ENCODE data around the gene RBM10. TPM values are rescaled to one million over a fixed set of nuclear protein-coding genes. Genes with fewer than 3 reads are reported as not detected.

The RBM10 gene
- polyA plus RNA-seq, 1 experiment = 30.9 TPM

- Histone ChIP-seq H3K27me3 (ENCODE audit: control insufficient read depth, insufficient read depth, low read length) (no peaks in the 10 kb centered on the region), H3K4me3 (ENCODE audit: low read depth, low read length) (no peak overlapping the region), H3K36me3 (ENCODE audit: control insufficient read depth, insufficient read depth, low read length) (peaks cover 7% of the 10 kb centered on the region)
- ChIA-PET POLR2A (no interaction called here), CTCF (no interaction called here)
- TF ChIP-seq, protein P1, sequence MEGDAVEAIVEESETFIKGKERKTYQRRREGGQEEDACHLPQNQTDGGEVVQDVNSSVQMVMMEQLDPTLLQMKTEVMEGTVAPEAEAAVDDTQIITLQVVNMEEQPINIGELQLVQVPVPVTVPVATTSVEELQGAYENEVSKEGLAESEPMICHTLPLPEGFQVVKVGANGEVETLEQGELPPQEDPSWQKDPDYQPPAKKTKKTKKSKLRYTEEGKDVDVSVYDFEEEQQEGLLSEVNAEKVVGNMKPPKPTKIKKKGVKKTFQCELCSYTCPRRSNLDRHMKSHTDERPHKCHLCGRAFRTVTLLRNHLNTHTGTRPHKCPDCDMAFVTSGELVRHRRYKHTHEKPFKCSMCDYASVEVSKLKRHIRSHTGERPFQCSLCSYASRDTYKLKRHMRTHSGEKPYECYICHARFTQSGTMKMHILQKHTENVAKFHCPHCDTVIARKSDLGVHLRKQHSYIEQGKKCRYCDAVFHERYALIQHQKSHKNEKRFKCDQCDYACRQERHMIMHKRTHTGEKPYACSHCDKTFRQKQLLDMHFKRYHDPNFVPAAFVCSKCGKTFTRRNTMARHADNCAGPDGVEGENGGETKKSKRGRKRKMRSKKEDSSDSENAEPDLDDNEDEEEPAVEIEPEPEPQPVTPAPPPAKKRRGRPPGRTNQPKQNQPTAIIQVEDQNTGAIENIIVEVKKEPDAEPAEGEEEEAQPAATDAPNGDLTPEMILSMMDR (IDR thresholded peaks at IDR 0.05; ENCODE audit: insufficient read depth, low read depth, low read length) = no peak
- no peak for DNase-seq (ENCODE audit: low read depth)
Measured at GRCh38 chrX:47138171-47138570, 6.8 kb upstream of the RBM10 start.

DNA sequence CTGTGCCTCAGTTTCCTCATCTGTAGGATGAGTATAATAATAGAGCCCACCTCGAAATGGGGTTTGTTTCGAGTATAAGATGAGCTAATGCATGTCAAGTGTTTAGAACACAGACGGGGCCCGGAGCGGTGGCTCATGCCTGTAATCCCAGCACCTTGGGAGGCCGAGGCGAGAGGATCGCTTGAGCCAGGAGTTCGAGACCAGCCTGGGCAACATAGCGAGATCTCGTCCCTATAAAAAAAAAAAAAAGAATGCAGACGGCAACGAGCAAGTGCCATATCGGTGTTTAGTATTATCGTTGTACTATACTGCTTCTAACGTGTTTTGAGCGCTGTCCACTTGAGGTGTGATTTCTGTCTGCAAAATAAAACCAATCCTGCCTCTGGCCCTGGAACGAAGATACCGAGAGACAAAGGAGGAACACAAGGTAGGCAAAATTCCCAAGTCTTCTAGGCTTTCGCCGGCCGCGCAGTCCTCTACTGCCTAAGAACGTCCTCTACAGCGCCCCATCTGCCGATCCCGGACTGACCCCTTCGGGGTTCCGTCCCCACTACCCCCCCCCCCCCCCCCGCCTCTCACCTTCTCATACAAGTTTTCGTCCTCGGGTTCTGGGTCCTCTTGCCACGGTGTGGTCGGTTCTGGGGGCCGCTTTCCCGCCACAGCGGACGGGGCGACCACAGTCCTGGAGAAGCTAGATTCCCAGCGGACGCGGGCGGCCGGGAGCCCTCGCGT lies 961 bp upstream of the RBM10 start:
- TF ChIP-seq, protein P1 (IDR thresholded peaks at IDR 0.05; ENCODE audit: insufficient read depth, low read depth, low read length) = no peak
- POLR2A ChIA-PET = interaction anchor here (1.2 kb wide), 1 partner anchor 15 kb away, joined by 4 read pairs; no protein-coding TSS in a partner anchor
- Histone ChIP-seq H3K4me3 (ENCODE audit: low read depth, low read length) (peak overlapping the region; percentile 86), H3K27me3 (ENCODE audit: control insufficient read depth, insufficient read depth, low read length) (no peaks in the 10 kb centered on the region), H3K36me3 (ENCODE audit: control insufficient read depth, insufficient read depth, low read length) (peaks cover 7% of the 10 kb centered on the region)
- CTCF ChIA-PET = interaction anchor here (0.9 to 1.5 kb wide), 4 partner anchors 9 to 379 kb away, joined by 3 to 6 read pairs (median 4); no protein-coding TSS in a partner anchor
- DNase-seq (ENCODE audit: low read depth) = peak; percentile 4

DNA sequence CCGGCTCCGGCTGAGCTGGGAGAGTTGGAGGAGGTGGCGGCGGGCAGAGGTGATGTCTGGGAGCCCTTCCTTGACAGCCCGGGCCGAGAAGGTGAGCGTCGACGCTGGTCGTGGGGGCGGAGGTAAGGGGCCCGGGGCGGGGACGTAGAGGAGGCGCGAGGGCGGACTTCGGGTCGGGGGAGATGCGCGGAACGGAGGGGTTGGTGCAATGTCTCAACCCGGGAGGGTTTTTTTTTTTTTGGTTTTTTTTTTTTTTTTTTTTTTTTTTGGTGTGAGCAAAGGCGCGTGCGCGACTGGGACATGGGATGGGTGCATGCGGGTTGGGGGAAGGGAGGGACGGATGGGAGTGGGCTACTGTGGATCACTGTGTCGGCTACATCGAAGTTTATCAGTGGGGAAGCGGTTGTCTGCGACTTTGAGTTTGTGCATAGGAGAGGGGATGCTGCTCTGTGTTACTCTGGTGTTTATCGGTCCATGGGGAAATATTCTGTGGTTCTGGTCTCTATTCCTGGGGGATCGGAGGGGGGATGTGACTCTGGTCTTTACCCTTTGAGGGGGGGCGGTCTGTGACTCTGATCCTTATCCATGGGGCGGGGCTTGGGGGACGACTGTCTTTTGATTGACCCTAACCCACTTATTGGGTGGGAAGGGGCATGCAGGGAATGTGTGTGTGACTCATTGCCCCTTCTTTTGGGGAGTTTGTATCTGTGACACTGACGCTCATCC lies 537 bp downstream of the RBM10 start:
- Histone ChIP-seq H3K4me3 (ENCODE audit: low read depth, low read length) (peak overlapping the region; percentile 86), H3K36me3 (ENCODE audit: control insufficient read depth, insufficient read depth, low read length) (peaks cover 7% of the 10 kb centered on the region), H3K27me3 (ENCODE audit: control insufficient read depth, insufficient read depth, low read length) (no peaks in the 10 kb centered on the region)
- CTCF ChIA-PET = interaction anchor here (0.7 to 1.5 kb wide), 6 partner anchors 8 to 1524 kb away, joined by 3 to 6 read pairs (median 4); no protein-coding TSS in a partner anchor
- POLR2A ChIA-PET = interaction anchor here (0.6 to 1.2 kb wide), 2 partner anchors 16 to 29 kb away, joined by 3 to 4 read pairs; no protein-coding TSS in a partner anchor
- no peak for DNase-seq (ENCODE audit: low read depth)
- TF ChIP-seq, protein P1 (IDR thresholded peaks at IDR 0.05; ENCODE audit: insufficient read depth, low read depth, low read length) = no peak

- peak overlapping the region; percentile 86 for H3K4me3 ChIP-seq (ENCODE audit: low read depth, low read length)
- TF ChIP-seq, protein P1 (IDR thresholded peaks at IDR 0.05; ENCODE audit: insufficient read depth, low read depth, low read length) = no peak
- ChIA-PET CTCF (interaction anchor here (0.6 kb wide), 1 partner anchor 325 kb away, joined by 3 read pairs; no protein-coding TSS in a partner anchor), POLR2A (no interaction called here)
- no peak for DNase-seq (ENCODE audit: low read depth)
- H3K27me3 ChIP-seq (ENCODE audit: control insufficient read depth, insufficient read depth, low read length) = no peaks in the 10 kb centered on the region
- peaks cover 7% of the 10 kb centered on the region for H3K36me3 ChIP-seq (ENCODE audit: control insufficient read depth, insufficient read depth, low read length)
Measured at GRCh38 chrX:47146121-47146935, 1.3 kb downstream of the RBM10 start.

Measured in BJ (cell line).